ENCODE data around the gene CHMP2A. TPM values are rescaled to one million over a fixed set of nuclear protein-coding genes. Genes with fewer than 3 reads are reported as not detected.

CHMP2A gene
- total and polyA plus RNA-seq, 8 donors, result 84.1 to 120 (median 96.2) TPM

DNA sequence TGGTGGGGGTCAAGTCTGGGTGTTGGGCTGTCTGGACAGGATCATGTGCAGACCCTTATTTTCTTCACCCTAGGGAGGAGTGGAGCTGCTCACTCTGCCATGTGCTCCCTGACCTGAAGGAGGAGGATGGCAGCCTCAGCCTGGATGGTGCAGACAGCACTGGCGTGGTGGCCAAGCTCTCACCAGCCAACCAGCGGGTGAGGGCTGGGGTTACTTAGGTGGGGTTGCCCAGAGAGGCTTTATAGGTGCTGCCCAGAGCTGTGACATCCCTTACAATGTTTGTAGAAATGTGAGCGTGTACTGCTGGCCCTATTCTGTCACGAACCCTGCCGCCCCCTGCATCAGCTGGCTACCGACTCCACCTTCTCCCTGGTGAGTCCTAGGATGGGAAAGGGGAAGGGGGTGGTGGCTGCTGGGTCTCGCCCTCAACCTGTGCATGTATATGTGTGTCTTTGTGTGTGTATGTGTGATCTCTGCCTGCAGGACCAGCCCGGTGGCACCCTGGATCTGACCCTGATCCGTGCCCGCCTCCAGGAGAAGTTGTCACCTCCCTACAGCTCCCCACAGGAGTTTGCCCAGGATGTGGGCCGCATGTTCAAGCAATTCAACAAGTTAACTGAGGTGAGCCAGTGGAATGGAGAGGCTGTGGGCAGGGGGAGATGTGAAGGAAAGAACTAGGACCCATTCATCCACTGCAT lies 5.1 kb downstream of the CHMP2A start:
- TF ChIP-seq, protein P1, sequence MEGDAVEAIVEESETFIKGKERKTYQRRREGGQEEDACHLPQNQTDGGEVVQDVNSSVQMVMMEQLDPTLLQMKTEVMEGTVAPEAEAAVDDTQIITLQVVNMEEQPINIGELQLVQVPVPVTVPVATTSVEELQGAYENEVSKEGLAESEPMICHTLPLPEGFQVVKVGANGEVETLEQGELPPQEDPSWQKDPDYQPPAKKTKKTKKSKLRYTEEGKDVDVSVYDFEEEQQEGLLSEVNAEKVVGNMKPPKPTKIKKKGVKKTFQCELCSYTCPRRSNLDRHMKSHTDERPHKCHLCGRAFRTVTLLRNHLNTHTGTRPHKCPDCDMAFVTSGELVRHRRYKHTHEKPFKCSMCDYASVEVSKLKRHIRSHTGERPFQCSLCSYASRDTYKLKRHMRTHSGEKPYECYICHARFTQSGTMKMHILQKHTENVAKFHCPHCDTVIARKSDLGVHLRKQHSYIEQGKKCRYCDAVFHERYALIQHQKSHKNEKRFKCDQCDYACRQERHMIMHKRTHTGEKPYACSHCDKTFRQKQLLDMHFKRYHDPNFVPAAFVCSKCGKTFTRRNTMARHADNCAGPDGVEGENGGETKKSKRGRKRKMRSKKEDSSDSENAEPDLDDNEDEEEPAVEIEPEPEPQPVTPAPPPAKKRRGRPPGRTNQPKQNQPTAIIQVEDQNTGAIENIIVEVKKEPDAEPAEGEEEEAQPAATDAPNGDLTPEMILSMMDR (IDR thresholded peaks at IDR 0.05), result no peak
- no peaks in the 10 kb centered on the region for H3K9me3 ChIP-seq
- DNase-seq (no peak), ATAC-seq (no peak)
- no peak overlapping the region for H3K27ac ChIP-seq
- H3K36me3 ChIP-seq, result peaks cover 0 to 77% of the 10 kb centered on the region in 2 donors
- H3K4me3 ChIP-seq, result no peak overlapping the region
- H3K27me3 ChIP-seq, result no peaks in the 10 kb centered on the region
- H3K4me1 ChIP-seq, result peaks cover 24 to 46% of the 10 kb centered on the region in 2 donors
- intact Hi-C loops (cut with DNase I), result no loop called here

DNA sequence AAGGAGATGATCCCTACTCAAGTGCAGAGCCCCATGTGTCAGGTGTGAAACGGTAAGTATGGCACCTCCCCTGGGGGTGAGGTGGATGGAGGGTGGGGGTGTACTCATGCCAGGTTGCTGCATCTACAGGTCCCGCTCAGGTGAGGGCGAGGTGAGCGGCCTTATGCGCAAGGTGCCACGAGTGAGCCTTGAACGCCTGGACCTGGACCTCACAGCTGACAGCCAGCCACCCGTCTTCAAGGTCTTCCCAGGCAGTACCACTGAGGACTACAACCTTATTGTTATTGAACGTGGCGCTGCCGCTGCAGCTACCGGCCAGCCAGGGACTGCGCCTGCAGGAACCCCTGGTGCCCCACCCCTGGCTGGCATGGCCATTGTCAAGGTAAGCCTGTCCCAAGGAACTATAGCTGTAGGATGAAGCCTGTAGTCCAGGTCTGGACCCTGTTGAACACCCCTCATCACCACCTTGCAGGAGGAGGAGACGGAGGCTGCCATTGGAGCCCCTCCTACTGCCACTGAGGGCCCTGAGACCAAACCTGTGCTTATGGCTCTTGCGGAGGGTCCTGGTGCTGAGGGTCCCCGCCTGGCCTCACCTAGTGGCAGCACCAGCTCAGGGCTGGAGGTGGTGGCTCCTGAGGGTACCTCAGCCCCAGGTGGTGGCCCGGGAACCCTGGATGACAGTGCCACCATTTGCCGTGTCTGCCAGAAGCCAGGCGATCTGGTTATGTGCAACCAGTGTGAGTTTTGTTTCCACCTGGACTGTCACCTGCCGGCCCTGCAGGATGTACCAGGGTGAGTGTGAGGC lies 5.8 kb downstream of the CHMP2A start:
- no peak for DNase-seq
- Histone ChIP-seq H3K4me1 (peaks cover 20 to 40% of the 10 kb centered on the region in 2 donors), H3K9me3 (no peaks in the 10 kb centered on the region), H3K36me3 (peaks cover 0 to 77% of the 10 kb centered on the region in 2 donors), H3K27ac (no peak overlapping the region), H3K27me3 (no peaks in the 10 kb centered on the region), H3K4me3 (no peak overlapping the region)
- no peak for ATAC-seq
- TF ChIP-seq, protein P1 (IDR thresholded peaks at IDR 0.05), result no peak
- intact Hi-C loops (cut with DNase I), result no loop called here

DNA sequence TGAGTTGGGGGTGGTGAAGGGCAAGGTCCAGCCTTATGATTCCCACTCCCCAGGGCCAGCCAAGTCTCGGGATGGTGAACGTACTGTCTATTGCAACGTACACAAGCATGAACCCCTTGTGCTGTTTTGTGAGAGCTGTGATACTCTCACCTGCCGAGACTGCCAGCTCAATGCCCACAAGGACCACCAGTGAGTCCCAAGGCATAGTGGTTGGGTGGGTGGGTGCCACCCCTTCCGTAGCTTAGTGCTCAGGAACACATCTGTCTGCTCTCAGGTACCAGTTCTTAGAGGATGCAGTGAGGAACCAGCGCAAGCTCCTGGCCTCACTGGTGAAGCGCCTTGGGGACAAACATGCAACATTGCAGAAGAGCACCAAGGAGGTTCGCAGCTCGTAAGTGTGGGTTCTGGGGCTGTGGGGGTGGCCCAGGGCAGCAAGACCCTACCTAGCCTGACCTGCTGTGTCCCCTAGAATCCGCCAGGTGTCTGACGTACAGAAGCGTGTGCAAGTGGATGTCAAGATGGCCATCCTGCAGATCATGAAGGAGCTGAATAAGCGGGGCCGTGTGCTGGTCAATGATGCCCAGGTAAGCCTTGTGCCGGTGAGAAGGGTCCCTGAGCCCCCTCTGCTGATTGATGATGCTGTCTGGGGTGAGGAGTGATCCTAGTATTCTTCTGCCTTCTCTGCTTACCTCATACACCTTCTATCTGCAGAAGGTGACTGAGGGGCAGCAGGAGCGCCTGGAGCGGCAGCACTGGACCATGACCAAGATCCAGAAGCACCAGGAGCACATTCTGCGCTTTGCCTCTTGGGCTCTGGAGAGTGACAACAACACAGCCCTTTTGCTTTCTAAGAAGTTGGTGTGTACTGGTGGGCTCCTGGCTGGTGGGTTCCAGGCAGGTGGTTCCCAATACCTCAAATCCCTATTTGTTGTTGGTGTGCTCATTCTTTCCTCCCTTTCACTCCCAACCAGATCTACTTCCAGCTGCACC lies 7.3 kb downstream of the CHMP2A start:
- H3K9me3 ChIP-seq, result no peaks in the 10 kb centered on the region
- intact Hi-C loops (cut with DNase I), result no loop called here
- peaks cover 12 to 32% of the 10 kb centered on the region in 2 donors for H3K4me1 ChIP-seq
- peaks cover 0 to 64% of the 10 kb centered on the region in 2 donors for H3K36me3 ChIP-seq
- no peaks in the 10 kb centered on the region for H3K27me3 ChIP-seq
- ATAC-seq (no peak), DNase-seq (no peak)
- H3K27ac ChIP-seq, result no peak overlapping the region
- TF ChIP-seq, protein P1 (IDR thresholded peaks at IDR 0.05), result no peak
- H3K4me3 ChIP-seq, result no peak overlapping the region

DNA sequence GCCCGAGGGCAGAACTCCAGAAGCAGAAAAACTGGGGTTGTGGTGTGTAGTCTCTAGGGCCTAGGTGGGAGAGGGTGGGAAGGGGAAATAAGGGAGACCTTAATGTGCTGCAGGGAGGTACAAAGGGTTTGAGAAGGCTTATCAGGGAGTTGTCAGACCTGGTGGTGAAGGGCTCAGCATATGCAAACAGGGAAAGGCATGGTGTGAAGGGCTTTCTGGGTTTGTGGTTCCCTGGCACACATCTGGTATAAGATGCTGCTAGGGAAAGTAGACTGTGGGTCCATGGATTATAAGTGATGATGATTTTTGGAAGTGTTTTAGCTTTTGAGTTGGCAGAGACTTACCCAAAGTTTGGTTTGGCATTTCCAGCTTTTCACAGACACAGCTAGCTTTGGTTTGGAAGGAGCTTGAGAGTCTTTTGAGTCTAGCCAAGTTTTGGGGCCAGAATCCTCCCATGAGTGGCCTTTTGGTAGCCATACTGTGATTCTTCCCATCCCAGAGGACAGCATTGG lies 8.8 kb downstream of the CHMP2A start:
- intact Hi-C loops (cut with DNase I), result no loop called here
- no peak for DNase-seq
- no peaks in the 10 kb centered on the region for H3K9me3 ChIP-seq
- TF ChIP-seq, protein P1 (IDR thresholded peaks at IDR 0.05), result no peak
- H3K4me3 ChIP-seq, result peak overlapping the region; percentile 85 to 96
- H3K36me3 ChIP-seq, result peaks cover 0 to 49% of the 10 kb centered on the region in 2 donors
- ATAC-seq, result no peak
- peaks cover 12 to 32% of the 10 kb centered on the region in 2 donors for H3K4me1 ChIP-seq
- peak overlapping the region in 1 of 2 donors; percentile 100 for H3K27ac ChIP-seq
- no peaks in the 10 kb centered on the region for H3K27me3 ChIP-seq
